ENCODE data around the gene KRTAP6-3.

Gene KRTAP6-3

GRCh38 chr21:30579346-30579745, 12.9 kb upstream of the KRTAP6-3 start:
- Histone ChIP-seq H3K4me2 (ENCODE audit: low read depth, low read length, poor library complexity, severe bottlenecking) (no peak overlapping the region), H3K36me3 (ENCODE audit: insufficient read depth, low read length) (no peaks in the 10 kb centered on the region), H3K9ac (ENCODE audit: low read depth, low read length, poor library complexity, severe bottlenecking) (no peak overlapping the region), H3K4me1 (ENCODE audit: insufficient read depth, low read length, poor library complexity, severe bottlenecking) (no peaks in the 10 kb centered on the region), H3F3A (ENCODE audit: low read depth) (no peaks in the 10 kb centered on the region), H3K9me2 (replicated peaks; ENCODE audit: low read depth, low read length) (no peaks in the 10 kb centered on the region), H4K20me1 (ENCODE audit: insufficient read depth, low read length, poor library complexity, severe bottlenecking) (no peaks in the 10 kb centered on the region), H3K4me3 (ENCODE audit: low read length, poor library complexity, severe bottlenecking) (no peak overlapping the region), H3K9me3 (ENCODE audit: insufficient read depth, low read depth, low read length) (no peaks in the 10 kb centered on the region), H2AFZ (ENCODE audit: low read length) (no peak overlapping the region), H3K27me3 (ENCODE audit: insufficient read depth, low read length, poor library complexity, severe bottlenecking) (no peaks in the 10 kb centered on the region), H3K79me2 (ENCODE audit: insufficient read depth, low read length) (no peaks in the 10 kb centered on the region)
- no peak for TF ChIP-seq EZH2phosphoT487 (IDR thresholded peaks at IDR 0.05; ENCODE audit: borderline replicate concordance)

- Histone ChIP-seq H3K4me2 (ENCODE audit: low read depth, low read length, poor library complexity, severe bottlenecking) (no peak overlapping the region), H3K9me3 (ENCODE audit: insufficient read depth, low read depth, low read length) (no peaks in the 10 kb centered on the region), H3K27me3 (ENCODE audit: insufficient read depth, low read length, poor library complexity, severe bottlenecking) (no peaks in the 10 kb centered on the region), H3K4me3 (ENCODE audit: low read length, poor library complexity, severe bottlenecking) (no peak overlapping the region), H3F3A (ENCODE audit: low read depth) (no peaks in the 10 kb centered on the region), H2AFZ (ENCODE audit: low read length) (no peak overlapping the region), H3K36me3 (ENCODE audit: insufficient read depth, low read length) (no peaks in the 10 kb centered on the region), H3K4me1 (ENCODE audit: insufficient read depth, low read length, poor library complexity, severe bottlenecking) (no peaks in the 10 kb centered on the region), H3K79me2 (ENCODE audit: insufficient read depth, low read length) (no peaks in the 10 kb centered on the region), H4K20me1 (ENCODE audit: insufficient read depth, low read length, poor library complexity, severe bottlenecking) (no peaks in the 10 kb centered on the region), H3K9me2 (replicated peaks; ENCODE audit: low read depth, low read length) (no peaks in the 10 kb centered on the region), H3K9ac (ENCODE audit: low read depth, low read length, poor library complexity, severe bottlenecking) (no peak overlapping the region)
- TF ChIP-seq EZH2phosphoT487 (IDR thresholded peaks at IDR 0.05; ENCODE audit: borderline replicate concordance) (no peak), CTCF (conservative IDR thresholded peaks at IDR 0.05; ENCODE audit: low read length) (no peak)
These were observed 12.1 kb upstream of the KRTAP6-3 start for GRCh38 chr21:30580132-30580531.

GRCh38 chr21:30582870-30583269, 9.4 kb upstream of the KRTAP6-3 start:
- H4K20me1 ChIP-seq (ENCODE audit: insufficient read depth, low read length, poor library complexity, severe bottlenecking) = no peaks in the 10 kb centered on the region
- H3F3A ChIP-seq (ENCODE audit: low read depth) = no peaks in the 10 kb centered on the region
- H2AFZ ChIP-seq (ENCODE audit: low read length) = no peak overlapping the region
- no peaks in the 10 kb centered on the region for H3K36me3 ChIP-seq (ENCODE audit: insufficient read depth, low read length)
- TF ChIP-seq CTCF (conservative IDR thresholded peaks at IDR 0.05; ENCODE audit: low read length) (no peak), EZH2phosphoT487 (IDR thresholded peaks at IDR 0.05; ENCODE audit: borderline replicate concordance) (no peak)
- no peak overlapping the region for H3K9ac ChIP-seq (ENCODE audit: low read depth, low read length, poor library complexity, severe bottlenecking)
- H3K9me2 ChIP-seq (replicated peaks; ENCODE audit: low read depth, low read length) = no peaks in the 10 kb centered on the region
- no peak overlapping the region for H3K4me3 ChIP-seq (ENCODE audit: low read length, poor library complexity, severe bottlenecking)
- no peaks in the 10 kb centered on the region for H3K27me3 ChIP-seq (ENCODE audit: insufficient read depth, low read length, poor library complexity, severe bottlenecking)
- H3K79me2 ChIP-seq (ENCODE audit: insufficient read depth, low read length) = no peaks in the 10 kb centered on the region
- no peak overlapping the region for H3K4me2 ChIP-seq (ENCODE audit: low read depth, low read length, poor library complexity, severe bottlenecking)
- no peaks in the 10 kb centered on the region for H3K4me1 ChIP-seq (ENCODE audit: insufficient read depth, low read length, poor library complexity, severe bottlenecking)
- H3K9me3 ChIP-seq (ENCODE audit: insufficient read depth, low read depth, low read length) = no peaks in the 10 kb centered on the region

GRCh38 chr21:30590297-30590696, 1.9 kb upstream of the KRTAP6-3 start, which contains the start of gene KRTAP22-2:
TSS of gene KRTAP22-2 (minus strand) at chr21:30590397.
- Histone ChIP-seq H3F3A (ENCODE audit: low read depth) (no peaks in the 10 kb centered on the region), H4K20me1 (ENCODE audit: insufficient read depth, low read length, poor library complexity, severe bottlenecking) (no peaks in the 10 kb centered on the region), H3K36me3 (ENCODE audit: insufficient read depth, low read length) (no peaks in the 10 kb centered on the region), H3K79me2 (ENCODE audit: insufficient read depth, low read length) (no peaks in the 10 kb centered on the region), H3K4me3 (ENCODE audit: low read length, poor library complexity, severe bottlenecking) (no peak within 1 kb of the TSS), H3K4me1 (ENCODE audit: insufficient read depth, low read length, poor library complexity, severe bottlenecking) (no peaks in the 10 kb centered on the region), H3K9me2 (replicated peaks; ENCODE audit: low read depth, low read length) (no peaks in the 10 kb centered on the region), H3K27me3 (ENCODE audit: insufficient read depth, low read length, poor library complexity, severe bottlenecking) (no peaks in the 10 kb centered on the region), H3K9ac (ENCODE audit: low read depth, low read length, poor library complexity, severe bottlenecking) (no peak within 1 kb of the TSS), H3K9me3 (ENCODE audit: insufficient read depth, low read depth, low read length) (no peaks in the 10 kb centered on the region), H2AFZ (ENCODE audit: low read length) (no peak within 1 kb of the TSS), H3K4me2 (ENCODE audit: low read depth, low read length, poor library complexity, severe bottlenecking) (no peak within 1 kb of the TSS)
- TF ChIP-seq EZH2phosphoT487 (IDR thresholded peaks at IDR 0.05; ENCODE audit: borderline replicate concordance) (no peak), CTCF (conservative IDR thresholded peaks at IDR 0.05; ENCODE audit: low read length) (no peak)

All from Loucy (cell line).